ENCODE measurements around the gene ADORA1.

ADORA1 gene

DNA sequence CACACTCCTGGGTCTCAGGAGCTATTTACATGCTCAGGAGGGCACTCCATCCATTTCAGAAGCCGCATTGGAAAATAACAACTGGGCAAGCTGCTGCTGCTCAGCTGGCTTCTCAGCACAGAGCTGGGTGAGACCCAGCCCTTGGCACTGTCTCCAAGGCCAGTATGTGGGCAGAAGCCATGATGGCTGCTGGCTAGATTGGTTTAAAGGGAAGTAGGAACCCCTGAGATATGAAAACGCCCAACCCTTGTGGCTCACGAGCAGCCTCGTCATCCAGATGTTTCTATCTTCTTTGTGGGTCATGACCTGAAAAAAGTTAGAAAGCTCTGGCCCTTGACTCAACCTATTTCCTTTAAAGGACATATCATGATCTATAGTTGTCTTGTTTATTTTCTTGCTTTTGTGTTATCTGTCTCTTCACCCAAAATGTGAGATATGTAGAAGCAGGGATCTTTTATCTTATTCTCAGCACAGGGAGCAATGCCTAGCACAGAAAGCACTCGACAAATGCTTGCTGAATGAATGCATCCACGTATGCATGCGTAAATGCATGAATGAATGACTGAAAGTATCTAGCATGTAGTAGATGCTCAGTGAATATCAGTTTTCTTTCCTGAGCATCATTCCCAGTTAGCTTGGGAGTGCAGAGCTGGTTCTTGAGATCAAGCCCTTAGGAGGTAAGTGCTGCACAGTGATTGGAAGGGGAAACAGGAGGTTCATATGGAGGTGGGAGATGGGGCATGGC is 36.5 kb downstream of the ADORA1 start:
- no peak overlapping the region for H3K27ac ChIP-seq (ENCODE audit: low read depth, low read length, severe bottlenecking)
- 90 to 92% methylated on average over 6 to 7 of the region's 7 CpGs for WGBS, 2 experiments (ENCODE audit: insufficient coverage in 2 of 2)

DNA sequence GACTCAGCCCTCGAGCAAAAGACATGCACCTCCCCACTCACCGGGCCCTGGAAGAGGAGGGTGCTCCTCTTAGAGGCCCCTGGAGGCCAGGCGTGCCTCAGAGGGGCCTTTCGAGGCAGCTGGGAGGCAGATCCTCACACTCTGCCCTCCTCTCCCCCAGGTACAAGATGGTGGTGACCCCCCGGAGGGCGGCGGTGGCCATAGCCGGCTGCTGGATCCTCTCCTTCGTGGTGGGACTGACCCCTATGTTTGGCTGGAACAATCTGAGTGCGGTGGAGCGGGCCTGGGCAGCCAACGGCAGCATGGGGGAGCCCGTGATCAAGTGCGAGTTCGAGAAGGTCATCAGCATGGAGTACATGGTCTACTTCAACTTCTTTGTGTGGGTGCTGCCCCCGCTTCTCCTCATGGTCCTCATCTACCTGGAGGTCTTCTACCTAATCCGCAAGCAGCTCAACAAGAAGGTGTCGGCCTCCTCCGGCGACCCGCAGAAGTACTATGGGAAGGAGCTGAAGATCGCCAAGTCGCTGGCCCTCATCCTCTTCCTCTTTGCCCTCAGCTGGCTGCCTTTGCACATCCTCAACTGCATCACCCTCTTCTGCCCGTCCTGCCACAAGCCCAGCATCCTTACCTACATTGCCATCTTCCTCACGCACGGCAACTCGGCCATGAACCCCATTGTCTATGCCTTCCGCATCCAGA is 37.7 kb downstream of the ADORA1 start:
- Histone ChIP-seq H3K4me3 (ENCODE audit: extremely low read depth, insufficient read depth, low read length, poor library complexity, severe bottlenecking) (no peak overlapping the region), H3K4me1 (ENCODE audit: control insufficient read depth, insufficient read depth, low read length, poor library complexity, severe bottlenecking) (no peaks in the 10 kb centered on the region), H3K36me3 (ENCODE audit: control insufficient read depth, insufficient read depth, low read length) (peaks cover 22% of the 10 kb centered on the region), H3K9me3 (ENCODE audit: control insufficient read depth, low read length) (no peaks in the 10 kb centered on the region), H3K27ac (ENCODE audit: low read depth, low read length, severe bottlenecking) (no peak overlapping the region)
- 94 to 96% methylated on average over 22 to 27 of the region's 28 CpGs for WGBS, 2 experiments (ENCODE audit: insufficient coverage in 2 of 2)

More for the DNA sequence above, 36.5 kb downstream of the ADORA1 start:
- Histone ChIP-seq H3K4me1 (ENCODE audit: control insufficient read depth, insufficient read depth, low read length, poor library complexity, severe bottlenecking) (no peaks in the 10 kb centered on the region), H3K4me3 (ENCODE audit: extremely low read depth, insufficient read depth, low read length, poor library complexity, severe bottlenecking) (no peak overlapping the region), H3K9me3 (ENCODE audit: control insufficient read depth, low read length) (no peaks in the 10 kb centered on the region), H3K36me3 (ENCODE audit: control insufficient read depth, insufficient read depth, low read length) (peaks cover 22% of the 10 kb centered on the region)

- Histone ChIP-seq H3K4me3 (ENCODE audit: extremely low read depth, insufficient read depth, low read length, poor library complexity, severe bottlenecking) (no peak overlapping the region), H3K27ac (ENCODE audit: low read depth, low read length, severe bottlenecking) (no peak overlapping the region), H3K4me1 (ENCODE audit: control insufficient read depth, insufficient read depth, low read length, poor library complexity, severe bottlenecking) (no peaks in the 10 kb centered on the region), H3K9me3 (ENCODE audit: control insufficient read depth, low read length) (no peaks in the 10 kb centered on the region), H3K36me3 (ENCODE audit: control insufficient read depth, insufficient read depth, low read length) (peaks cover 22% of the 10 kb centered on the region)
- WGBS, 2 experiments (ENCODE audit: insufficient coverage in 2 of 2), result 96 to 98% methylated on average over 4 to 8 of the region's 8 CpGs
These were observed 38.3 kb downstream of the ADORA1 start for GRCh38 chr1:203165800-203166161.

GRCh38 chr1:203166192-203166940 is 38.8 kb downstream of the ADORA1 start:
- Histone ChIP-seq H3K4me3 (ENCODE audit: extremely low read depth, insufficient read depth, low read length, poor library complexity, severe bottlenecking) (no peak overlapping the region), H3K36me3 (ENCODE audit: control insufficient read depth, insufficient read depth, low read length) (peaks cover 22% of the 10 kb centered on the region), H3K4me1 (ENCODE audit: control insufficient read depth, insufficient read depth, low read length, poor library complexity, severe bottlenecking) (no peaks in the 10 kb centered on the region), H3K27ac (ENCODE audit: low read depth, low read length, severe bottlenecking) (no peak overlapping the region), H3K9me3 (ENCODE audit: control insufficient read depth, low read length) (no peaks in the 10 kb centered on the region)
- 86 to 88% methylated on average over 12 to 14 of the region's 14 CpGs for WGBS, 2 experiments (ENCODE audit: insufficient coverage in 2 of 2)

DNA sequence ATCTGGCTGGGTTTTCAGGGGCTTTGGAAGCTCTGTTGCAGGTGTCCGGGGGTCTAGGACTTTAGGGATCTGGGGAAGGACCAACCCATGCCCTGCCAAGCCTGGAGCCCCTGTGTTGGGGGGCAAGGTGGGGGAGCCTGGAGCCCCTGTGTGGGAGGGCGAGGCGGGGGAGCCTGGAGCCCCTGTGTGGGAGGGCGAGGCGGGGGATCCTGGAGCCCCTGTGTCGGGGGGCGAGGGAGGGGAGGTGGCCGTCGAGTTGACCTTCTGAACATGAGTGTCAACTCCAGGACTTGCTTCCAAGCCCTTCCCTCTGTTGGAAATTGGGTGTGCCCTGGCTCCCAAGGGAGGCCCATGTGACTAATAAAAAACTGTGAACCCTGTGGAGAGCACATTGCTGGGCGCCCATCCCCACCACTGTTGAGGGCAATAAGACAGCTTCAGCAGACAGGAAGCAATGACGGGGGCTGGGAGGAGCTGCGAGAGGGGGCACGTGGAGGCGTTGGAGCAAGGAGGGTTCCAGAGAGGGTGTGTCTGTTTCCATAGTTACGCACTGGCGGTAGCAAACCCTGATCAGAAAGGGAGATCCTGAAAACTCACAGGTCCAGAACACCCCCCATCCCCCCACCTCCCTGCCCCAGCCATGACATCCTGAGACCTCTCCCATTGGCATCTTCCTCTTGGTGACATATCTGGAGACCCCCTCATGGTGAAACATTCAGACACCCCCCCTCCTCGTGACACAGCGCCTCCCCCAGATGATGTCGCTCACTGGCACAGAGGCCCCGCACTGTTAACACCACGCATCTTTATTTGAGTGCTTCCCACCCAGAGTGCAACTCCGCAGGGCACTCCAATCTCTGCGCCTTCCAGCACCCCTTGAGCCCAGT is 39.7 kb downstream of the ADORA1 start:
- Histone ChIP-seq H3K4me3 (ENCODE audit: extremely low read depth, insufficient read depth, low read length, poor library complexity, severe bottlenecking) (no peak overlapping the region), H3K36me3 (ENCODE audit: control insufficient read depth, insufficient read depth, low read length) (peaks cover 16% of the 10 kb centered on the region), H3K9me3 (ENCODE audit: control insufficient read depth, low read length) (no peaks in the 10 kb centered on the region), H3K27ac (ENCODE audit: low read depth, low read length, severe bottlenecking) (no peak overlapping the region), H3K4me1 (ENCODE audit: control insufficient read depth, insufficient read depth, low read length, poor library complexity, severe bottlenecking) (no peaks in the 10 kb centered on the region)
- WGBS, 2 experiments (ENCODE audit: insufficient coverage in 2 of 2), result 87 to 94% methylated on average over 17 to 21 of the region's 23 CpGs

DNA sequence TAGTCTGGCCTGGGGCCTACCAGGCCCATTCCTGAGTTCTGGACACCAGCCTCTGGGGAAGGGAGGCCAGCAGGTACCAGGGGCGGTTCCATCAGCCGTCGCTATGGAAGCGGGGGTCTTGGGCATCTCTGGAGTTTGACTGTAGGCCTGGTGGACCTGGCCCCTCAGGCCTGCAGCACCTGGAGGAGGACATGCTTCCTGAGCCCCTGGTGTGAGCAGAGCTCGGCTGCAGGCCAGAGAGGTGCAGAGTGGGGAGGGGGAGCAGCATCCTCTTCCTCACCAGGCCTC is 40.3 kb downstream of the ADORA1 start:
- WGBS, 2 experiments (ENCODE audit: insufficient coverage in 2 of 2), result 92 to 100% methylated on average over 1 to 3 of the region's 5 CpGs
- no peak overlapping the region for H3K4me3 ChIP-seq (ENCODE audit: extremely low read depth, insufficient read depth, low read length, poor library complexity, severe bottlenecking)
- H3K36me3 ChIP-seq (ENCODE audit: control insufficient read depth, insufficient read depth, low read length), result peaks cover 12% of the 10 kb centered on the region
- no peaks in the 10 kb centered on the region for H3K4me1 ChIP-seq (ENCODE audit: control insufficient read depth, insufficient read depth, low read length, poor library complexity, severe bottlenecking)
- no peaks in the 10 kb centered on the region for H3K9me3 ChIP-seq (ENCODE audit: control insufficient read depth, low read length)
- H3K27ac ChIP-seq (ENCODE audit: low read depth, low read length, severe bottlenecking), result no peak overlapping the region

- WGBS, 2 experiments (ENCODE audit: insufficient coverage in 2 of 2), result 88 to 97% methylated on average over 7 to 8 of the region's 12 CpGs
- Histone ChIP-seq H3K36me3 (ENCODE audit: control insufficient read depth, insufficient read depth, low read length) (peaks cover 8% of the 10 kb centered on the region), H3K4me1 (ENCODE audit: control insufficient read depth, insufficient read depth, low read length, poor library complexity, severe bottlenecking) (peaks cover 1% of the 10 kb centered on the region), H3K9me3 (ENCODE audit: control insufficient read depth, low read length) (no peaks in the 10 kb centered on the region), H3K4me3 (ENCODE audit: extremely low read depth, insufficient read depth, low read length, poor library complexity, severe bottlenecking) (no peak overlapping the region), H3K27ac (ENCODE audit: low read depth, low read length, severe bottlenecking) (no peak overlapping the region)
These were observed 40.8 kb downstream of the ADORA1 start for GRCh38 chr1:203168256-203168786.

- peaks cover 6% of the 10 kb centered on the region for H3K36me3 ChIP-seq (ENCODE audit: control insufficient read depth, insufficient read depth, low read length)
- peaks cover 7% of the 10 kb centered on the region for H3K4me1 ChIP-seq (ENCODE audit: control insufficient read depth, insufficient read depth, low read length, poor library complexity, severe bottlenecking)
- no peak overlapping the region for H3K4me3 ChIP-seq (ENCODE audit: extremely low read depth, insufficient read depth, low read length, poor library complexity, severe bottlenecking)
- WGBS, 2 experiments (ENCODE audit: insufficient coverage in 2 of 2), result 94 to 96% methylated on average over 5 to 8 of the region's 9 CpGs
- H3K27ac ChIP-seq (ENCODE audit: low read depth, low read length, severe bottlenecking), result no peak overlapping the region
- H3K9me3 ChIP-seq (ENCODE audit: control insufficient read depth, low read length), result no peaks in the 10 kb centered on the region
These were observed 41.5 kb downstream of the ADORA1 start for GRCh38 chr1:203168991-203169390.

- Histone ChIP-seq H3K4me3 (ENCODE audit: extremely low read depth, insufficient read depth, low read length, poor library complexity, severe bottlenecking) (no peak overlapping the region), H3K27ac (ENCODE audit: low read depth, low read length, severe bottlenecking) (no peak overlapping the region), H3K4me1 (ENCODE audit: control insufficient read depth, insufficient read depth, low read length, poor library complexity, severe bottlenecking) (peaks cover 11% of the 10 kb centered on the region), H3K36me3 (ENCODE audit: control insufficient read depth, insufficient read depth, low read length) (peaks cover 3% of the 10 kb centered on the region), H3K9me3 (ENCODE audit: control insufficient read depth, low read length) (no peaks in the 10 kb centered on the region)
- WGBS, 2 experiments (ENCODE audit: insufficient coverage in 2 of 2), result 95% methylated on average over 8 to 18 of the region's 21 CpGs
These were observed 42.4 kb downstream of the ADORA1 start for GRCh38 chr1:203169770-203170520.

Measured in mesodermal cell (in vitro differentiated cells).